Left renal cortex interstitium (tissue), 4 donors: ENCODE results near the gene SLC35F3. TPM values are rescaled to one million over a fixed set of nuclear protein-coding genes. Genes with fewer than 3 reads are reported as not detected.

Experiments
- DNase-seq, 4 donors: peaks; one replicate each; pipeline ENCODE4 v3.0.0-alpha.2; 2013; ENCODE audit warnings: low read depth in 4 of 4, low spot score in 2 of 4, missing footprints in 1 of 4
- polyA plus RNA-seq, 4 donors: library from polyadenylated mRNA; unstranded; fragments of 120-200 nt; gene quantifications; one replicate each; pipeline ENCODE4 v1.2.1, GENCODE V29; 2013; ENCODE audit not compliant: insufficient read length in 4 of 4

Gene SLC35F3
- polyA plus RNA-seq, 4 donors, result 0.58 to 0.74 (median 0.66) TPM

DNA sequence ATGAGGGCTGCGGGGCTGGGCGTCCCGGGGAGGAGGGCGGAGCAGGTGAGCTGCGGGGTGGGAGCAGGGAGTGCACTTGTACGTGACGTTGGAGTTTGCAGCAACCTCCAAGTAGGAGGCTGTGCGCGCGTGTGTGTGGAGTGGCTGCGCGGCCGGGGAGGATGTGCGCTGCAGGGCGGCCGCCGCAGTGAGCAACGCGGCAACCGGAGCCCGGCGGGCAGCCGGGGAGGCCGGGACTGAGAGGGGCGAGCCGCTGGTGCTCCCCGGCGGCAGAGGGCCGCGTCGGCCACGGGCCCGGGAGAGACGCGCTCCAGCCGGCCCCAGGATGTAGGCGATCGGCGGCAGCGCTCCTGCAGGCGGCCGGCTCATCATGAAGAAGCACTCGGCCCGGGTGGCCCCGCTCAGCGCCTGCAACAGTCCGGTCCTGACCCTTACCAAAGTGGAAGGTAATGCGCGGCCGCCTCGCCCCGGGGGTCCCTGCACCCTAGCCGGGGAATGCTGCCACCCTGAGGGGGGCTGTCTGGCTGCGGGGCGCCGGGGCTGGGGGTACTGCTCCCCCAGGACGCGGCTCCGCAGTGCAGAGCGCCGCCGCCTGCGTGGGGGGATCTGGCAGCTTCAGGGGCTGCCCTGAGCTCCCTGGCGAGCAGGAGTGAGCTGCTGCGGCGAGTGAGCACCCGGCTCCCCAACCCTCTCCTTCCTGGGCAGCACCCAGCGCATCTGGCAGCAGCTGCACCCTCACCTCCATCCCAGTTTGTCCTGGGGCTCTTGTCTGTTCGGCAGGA is 309.8 kb downstream of the SLC35F3 start:
- peak in 2 of 4 donors; percentile 18 to 23 for DNase-seq

DNA sequence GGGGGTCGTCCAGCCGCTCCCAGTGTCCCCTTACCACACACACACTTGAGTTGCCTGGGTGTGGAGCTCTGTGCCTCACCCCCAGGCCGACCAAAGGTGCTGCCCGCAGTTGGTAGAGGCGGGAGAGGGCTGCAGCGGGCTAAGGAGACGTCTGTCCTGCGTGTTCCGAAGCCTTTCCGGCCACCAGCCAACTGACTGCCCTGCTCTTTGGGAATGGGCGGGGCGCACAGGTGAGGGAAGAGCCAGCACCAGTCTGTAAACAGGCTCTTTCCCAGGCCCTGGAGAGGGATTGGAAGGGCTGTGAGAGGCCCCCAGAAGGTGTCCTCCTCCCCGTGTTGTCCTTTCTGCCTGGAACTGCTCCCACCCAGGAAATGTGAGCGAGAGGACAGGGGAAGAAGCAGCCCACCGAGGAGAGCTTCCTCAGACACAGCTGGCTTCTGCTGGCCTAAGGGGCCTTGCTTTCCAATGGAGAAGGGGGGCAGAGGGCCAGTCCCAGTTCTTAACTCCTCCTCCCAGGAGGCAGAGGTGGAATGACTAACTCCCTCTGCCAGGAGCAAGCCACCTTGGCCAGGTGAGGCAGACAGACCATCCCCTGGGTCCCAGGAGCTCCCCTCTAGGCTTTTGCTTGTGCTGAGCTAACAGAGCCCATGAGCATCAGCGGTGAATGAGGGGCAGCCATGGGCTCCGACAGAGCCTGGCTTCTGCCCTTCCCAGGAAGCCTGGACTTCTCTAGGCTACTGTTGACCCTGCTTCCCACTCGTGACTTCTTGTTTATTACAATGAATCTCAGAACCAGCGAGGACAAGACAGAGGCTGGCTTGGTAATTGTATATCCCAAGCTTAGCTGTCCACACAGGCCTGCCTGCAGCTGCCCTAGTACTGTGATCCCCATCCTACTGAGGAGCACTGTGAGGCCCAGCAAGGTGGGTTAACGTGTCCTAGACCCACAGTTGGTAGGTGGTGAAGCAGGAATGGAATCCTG is 310.7 kb downstream of the SLC35F3 start:
- DNase-seq, result no peak

DNA sequence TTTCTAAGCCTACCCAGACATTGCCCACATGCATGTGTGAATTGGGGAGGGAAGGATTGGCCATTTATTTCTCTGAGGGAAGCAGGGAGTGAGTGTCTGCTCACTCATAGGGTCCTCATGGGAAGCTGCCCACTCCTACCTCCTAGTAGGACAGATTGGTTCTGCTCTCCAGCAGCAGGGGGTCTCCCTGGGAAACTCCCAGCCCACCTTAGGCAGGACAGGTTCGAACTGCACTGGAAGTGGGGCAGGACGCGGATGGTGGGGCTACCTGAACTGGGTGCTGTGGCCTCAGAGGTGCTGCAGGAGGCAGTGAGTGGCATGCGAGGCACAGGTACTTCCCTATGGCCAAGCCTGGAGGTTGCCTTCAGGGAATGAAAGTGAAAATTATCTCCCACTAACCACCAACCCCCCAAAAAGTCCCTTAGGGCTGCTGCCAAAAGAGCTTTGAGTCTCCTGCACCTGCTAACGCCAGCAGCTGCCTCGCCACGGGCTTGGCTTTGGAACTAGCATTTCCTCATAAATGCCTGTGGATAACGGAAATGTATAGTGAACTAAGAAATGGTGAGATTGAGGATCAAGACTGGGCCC is 311.7 kb downstream of the SLC35F3 start:
- DNase-seq, result no peak

- DNase-seq, result no peak
Observed at GRCh38 chr1:234217316-234217840, 312.9 kb downstream of the SLC35F3 start.

DNA sequence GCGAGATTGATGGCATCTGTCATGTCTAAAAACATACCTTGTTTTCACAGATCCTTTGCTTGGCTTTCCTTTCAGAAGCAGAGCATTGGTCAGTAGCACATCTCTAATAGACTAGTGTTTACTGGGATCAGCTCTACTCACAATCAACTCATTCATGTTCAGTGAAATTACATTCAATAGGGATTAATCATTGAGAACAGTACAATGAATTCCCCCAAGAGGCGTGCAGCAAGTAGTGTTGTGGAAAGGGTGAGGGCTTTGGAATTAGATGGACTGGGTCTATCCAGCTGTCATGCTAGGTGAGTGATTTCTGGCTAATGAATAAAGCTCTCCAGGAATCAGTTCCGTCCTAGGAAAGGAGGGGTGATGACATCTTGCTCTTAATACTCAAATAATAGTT is 313.6 kb downstream of the SLC35F3 start:
- DNase-seq, result no peak

DNA sequence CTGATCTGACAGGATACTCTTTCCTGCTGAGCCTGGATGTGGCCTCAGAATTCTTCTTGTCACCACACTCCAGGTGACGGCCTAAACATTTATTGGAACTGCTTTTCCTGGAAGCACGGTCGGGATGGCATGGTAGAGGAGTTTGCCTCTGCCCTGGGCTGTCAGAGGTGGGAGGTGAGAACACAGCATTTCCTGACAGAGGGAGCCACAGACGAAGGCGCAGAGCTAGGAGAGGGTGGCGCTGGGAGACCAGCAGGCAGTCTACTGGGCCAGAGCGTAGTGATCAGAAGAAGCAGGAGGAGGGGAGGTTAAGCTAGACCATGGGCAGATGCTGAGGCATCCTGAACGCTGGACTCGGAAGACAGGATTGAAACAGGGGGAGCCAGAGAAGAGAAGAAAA is 315.2 kb downstream of the SLC35F3 start:
- DNase-seq, result no peak

- DNase-seq, result no peak
Observed at GRCh38 chr1:234221601-234222000, 317.1 kb downstream of the SLC35F3 start.

- no peak for DNase-seq
Observed at GRCh38 chr1:234222561-234223280, 318.2 kb downstream of the SLC35F3 start.

DNA sequence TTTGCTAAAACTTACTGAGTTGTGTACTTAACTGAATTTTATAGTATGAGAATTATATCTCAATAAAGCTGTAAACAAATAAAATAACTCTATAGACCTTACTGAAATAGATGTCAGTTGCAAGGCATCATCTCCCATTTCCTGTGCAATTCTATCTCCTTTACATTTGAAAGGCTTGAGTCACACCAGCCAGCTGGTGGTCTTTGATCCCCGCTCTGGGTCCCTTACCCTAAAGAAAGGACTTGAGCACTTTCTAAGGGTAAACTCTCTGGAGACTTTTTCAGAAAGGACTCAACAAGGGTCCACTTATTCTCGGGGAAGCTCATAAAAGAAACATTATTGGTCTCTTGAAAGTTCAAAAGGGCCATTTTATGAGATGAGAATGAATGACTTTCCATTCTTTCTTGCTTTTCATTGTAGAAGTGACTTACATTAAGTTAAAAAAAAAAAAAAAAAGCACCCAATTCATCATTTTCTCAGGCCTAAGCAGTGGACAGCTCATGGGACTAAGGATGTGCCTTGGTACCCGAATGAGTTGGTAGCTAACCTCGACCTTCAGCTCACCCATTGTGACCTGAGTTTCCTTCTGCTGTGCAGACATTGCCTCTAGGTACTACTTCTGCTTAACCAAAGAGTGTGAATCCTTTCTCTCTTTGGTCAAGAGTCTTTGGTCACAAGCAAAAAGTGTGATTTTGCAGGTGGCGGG is 321.8 kb downstream of the SLC35F3 start:
- no peak for DNase-seq

GRCh38 chr1:234226819-234227165 is 322.3 kb downstream of the SLC35F3 start:
- DNase-seq, result no peak

- no peak for DNase-seq
Observed at GRCh38 chr1:234229581-234230387, 325.3 kb downstream of the SLC35F3 start.

GRCh38 chr1:234230414-234230862 is 326.0 kb downstream of the SLC35F3 start:
- no peak for DNase-seq

DNA sequence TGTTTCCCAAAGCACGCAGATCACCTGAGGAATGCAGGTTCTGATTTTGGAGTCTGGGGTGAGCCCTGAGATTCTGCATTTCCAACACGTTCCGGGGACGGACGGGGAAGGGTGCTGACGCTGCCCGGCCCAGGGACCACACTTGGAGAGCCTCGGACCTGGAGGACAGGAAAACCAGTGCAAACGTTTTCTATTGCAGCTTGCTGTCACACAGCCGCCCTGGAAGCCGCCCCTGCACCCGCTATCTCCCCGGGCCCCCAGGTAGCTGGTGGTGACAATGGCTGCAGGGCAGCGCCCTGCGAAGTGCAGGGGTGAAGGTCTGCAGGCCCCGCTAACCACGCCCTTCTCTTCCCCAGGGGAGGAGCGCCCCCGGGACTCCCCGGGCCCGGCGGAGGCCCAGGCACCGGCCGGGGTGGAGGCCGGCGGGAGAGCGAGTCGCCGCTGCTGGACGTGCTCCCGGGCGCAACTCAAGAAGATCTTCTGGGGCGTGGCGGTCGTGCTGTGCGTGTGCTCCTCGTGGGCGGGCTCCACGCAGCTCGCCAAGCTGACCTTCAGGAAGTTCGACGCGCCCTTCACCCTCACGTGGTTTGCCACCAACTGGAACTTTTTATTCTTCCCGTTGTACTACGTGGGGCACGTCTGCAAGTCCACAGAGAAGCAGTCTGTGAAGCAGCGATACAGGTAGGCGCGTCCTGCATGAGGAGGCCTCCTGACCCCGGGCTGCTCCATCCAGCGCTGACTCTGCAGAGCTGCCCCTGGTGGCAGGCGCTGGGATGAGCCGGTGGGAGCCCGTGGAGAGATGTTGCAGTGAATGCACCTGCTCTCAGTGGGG is 326.8 kb downstream of the SLC35F3 start:
- no peak for DNase-seq

GRCh38 chr1:234231893-234232276 is 327.4 kb downstream of the SLC35F3 start:
- no peak for DNase-seq

DNA sequence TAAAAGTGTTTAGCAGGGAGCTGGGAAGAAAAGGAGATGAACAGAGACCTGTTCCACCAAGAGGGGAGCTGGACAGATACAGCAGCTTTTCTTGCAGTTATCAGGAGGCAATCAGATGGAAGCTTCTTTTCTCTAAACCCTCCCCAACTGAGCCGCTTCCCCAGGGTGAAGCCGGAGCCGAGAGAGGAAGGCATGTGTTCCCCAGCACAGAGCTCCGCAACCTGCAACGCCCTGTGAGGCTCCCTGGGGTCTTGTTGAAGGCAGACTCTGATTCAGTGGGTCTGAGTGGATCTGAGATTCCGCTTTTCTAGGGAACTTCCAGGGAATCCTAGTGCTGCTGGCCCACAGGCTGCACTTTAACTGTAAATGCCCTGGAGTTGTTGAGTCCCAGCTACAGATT is 329.7 kb downstream of the SLC35F3 start:
- DNase-seq, result no peak

DNA sequence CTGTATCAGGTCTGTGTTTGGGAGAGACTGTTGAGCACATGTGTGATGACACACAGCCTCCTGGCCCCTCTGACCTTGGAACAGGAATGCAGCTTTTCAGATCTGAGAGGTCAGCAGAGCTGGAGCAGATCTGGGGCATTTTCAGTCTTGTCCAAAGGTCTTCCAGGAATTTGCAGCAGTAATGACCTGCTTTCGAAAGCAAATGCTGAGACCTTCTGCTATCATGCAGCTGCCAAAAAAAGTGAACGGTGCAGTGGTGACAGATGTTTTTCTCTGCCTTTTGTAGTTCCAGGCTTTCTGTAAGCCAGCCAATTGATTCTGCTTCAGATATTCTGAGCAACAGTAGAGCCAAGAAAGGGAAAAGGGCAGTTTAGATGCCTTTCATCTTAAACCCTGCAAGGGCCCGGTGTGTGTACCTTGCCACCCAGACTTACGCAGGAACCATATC is 331.0 kb downstream of the SLC35F3 start:
- no peak for DNase-seq

- DNase-seq, result no peak
Observed at GRCh38 chr1:234237393-234237792, 332.9 kb downstream of the SLC35F3 start.

- DNase-seq, result no peak
Observed at GRCh38 chr1:234238060-234238459, 333.6 kb downstream of the SLC35F3 start.
